Measurements from ENCODE around the gene PDE5A. TPM values are rescaled to one million over a fixed set of nuclear protein-coding genes. Genes with fewer than 3 reads are reported as not detected.

PDE5A gene
- total RNA-seq, 1 experiment from 2014 or later = 8.1 TPM

DNA sequence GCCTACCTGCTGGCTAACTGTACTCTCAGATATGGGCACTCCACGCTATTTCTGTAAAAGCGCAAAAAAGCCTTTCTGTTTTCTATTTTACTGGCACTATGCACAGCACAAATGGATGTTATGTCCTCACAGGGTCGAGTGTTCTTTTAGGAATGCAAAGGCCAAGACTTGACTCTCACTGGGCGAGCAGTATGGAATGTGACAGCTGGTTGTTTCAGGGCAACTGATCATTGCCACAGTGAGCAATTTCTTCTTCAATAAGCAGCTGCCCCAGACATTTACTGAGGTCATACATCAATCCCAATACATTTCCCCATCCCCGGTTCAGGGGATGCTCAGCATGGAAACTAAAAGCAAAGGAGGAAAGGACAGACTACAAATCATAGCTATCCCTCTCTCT is 58.2 kb downstream of the PDE5A start:
- no TSS peak for BruUV-seq (replicated peaks)
- ChIA-PET POLR2A (ENCODE audit: unreplicated experiment) (no interaction called here), CTCF (no interaction called here)
- no peak overlapping the region for H2AFZ ChIP-seq (ENCODE audit: low read length)
- no peak overlapping the region for H3K4me2 ChIP-seq (ENCODE audit: low read length)
- no peak for DNase-seq
- H3K4me1 ChIP-seq (ENCODE audit: insufficient read depth, low read length) = 0 out of 2 replicates have a peak, but pooled peaks cover 4% of the 10 kb centered on the region
- intact Hi-C loops (cut with micrococcal nuclease) = no loop called here
- no peaks in the 10 kb centered on the region for H3K36me3 ChIP-seq (ENCODE audit: low read depth, low read length)
- ATAC-seq = no peak
- no peaks in the 10 kb centered on the region for H3K9me2 ChIP-seq (replicated peaks; ENCODE audit: low read length)
- no peaks in the 10 kb centered on the region for H3K9me3 ChIP-seq (ENCODE audit: low read length)
- no peaks in the 10 kb centered on the region for H4K20me1 ChIP-seq (ENCODE audit: low read length)
- H3K4me3 ChIP-seq (ENCODE audit: low read length) = no peak overlapping the region
- H3F3A ChIP-seq (ENCODE audit: low read length, unreplicated experiment) = no peaks in the 10 kb centered on the region
- no peaks in the 10 kb centered on the region for H3K79me2 ChIP-seq (ENCODE audit: low read length)
- no peak overlapping the region for H3K27ac ChIP-seq (ENCODE audit: low read length)
- no peak overlapping the region for H3K9ac ChIP-seq (ENCODE audit: low read length)
- TF ChIP-seq, protein P1, sequence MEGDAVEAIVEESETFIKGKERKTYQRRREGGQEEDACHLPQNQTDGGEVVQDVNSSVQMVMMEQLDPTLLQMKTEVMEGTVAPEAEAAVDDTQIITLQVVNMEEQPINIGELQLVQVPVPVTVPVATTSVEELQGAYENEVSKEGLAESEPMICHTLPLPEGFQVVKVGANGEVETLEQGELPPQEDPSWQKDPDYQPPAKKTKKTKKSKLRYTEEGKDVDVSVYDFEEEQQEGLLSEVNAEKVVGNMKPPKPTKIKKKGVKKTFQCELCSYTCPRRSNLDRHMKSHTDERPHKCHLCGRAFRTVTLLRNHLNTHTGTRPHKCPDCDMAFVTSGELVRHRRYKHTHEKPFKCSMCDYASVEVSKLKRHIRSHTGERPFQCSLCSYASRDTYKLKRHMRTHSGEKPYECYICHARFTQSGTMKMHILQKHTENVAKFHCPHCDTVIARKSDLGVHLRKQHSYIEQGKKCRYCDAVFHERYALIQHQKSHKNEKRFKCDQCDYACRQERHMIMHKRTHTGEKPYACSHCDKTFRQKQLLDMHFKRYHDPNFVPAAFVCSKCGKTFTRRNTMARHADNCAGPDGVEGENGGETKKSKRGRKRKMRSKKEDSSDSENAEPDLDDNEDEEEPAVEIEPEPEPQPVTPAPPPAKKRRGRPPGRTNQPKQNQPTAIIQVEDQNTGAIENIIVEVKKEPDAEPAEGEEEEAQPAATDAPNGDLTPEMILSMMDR (conservative IDR thresholded peaks at IDR 0.05; ENCODE audit: low read depth, low read length) = no peak
- TF ChIP-seq EZH2 (IDR thresholded peaks at IDR 0.05; ENCODE audit: low read length, unreplicated experiment) (no peak), EZH2phosphoT487 (IDR thresholded peaks at IDR 0.05; ENCODE audit: borderline replicate concordance, low read length) (no peak)
- H3K27me3 ChIP-seq (ENCODE audit: low read length) = no peaks in the 10 kb centered on the region

DNA sequence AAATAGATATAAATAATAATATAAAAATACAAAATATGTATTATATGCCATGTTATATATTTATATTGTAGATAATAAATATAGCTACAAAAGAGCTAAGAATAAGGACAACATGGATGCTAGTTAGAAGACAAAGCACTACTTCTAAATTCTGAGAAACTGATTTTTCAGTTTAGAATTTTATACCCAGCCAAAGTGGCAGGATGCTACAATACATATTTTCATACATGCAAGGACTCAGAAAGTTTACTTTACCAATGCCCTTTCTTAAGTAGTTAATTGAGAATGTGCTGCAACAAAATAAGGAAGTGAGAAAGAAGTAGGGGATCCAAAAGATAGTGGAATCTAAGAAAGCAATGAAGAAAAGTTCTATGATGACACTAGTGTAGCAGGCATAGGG is 64.5 kb downstream of the PDE5A start:
- no peaks in the 10 kb centered on the region for H3K27me3 ChIP-seq (ENCODE audit: low read length)
- H4K20me1 ChIP-seq (ENCODE audit: low read length) = no peaks in the 10 kb centered on the region
- TF ChIP-seq, protein P1 (conservative IDR thresholded peaks at IDR 0.05; ENCODE audit: low read depth, low read length) = no peak
- TF ChIP-seq EZH2phosphoT487 (IDR thresholded peaks at IDR 0.05; ENCODE audit: borderline replicate concordance, low read length) (no peak), EZH2 (IDR thresholded peaks at IDR 0.05; ENCODE audit: low read length, unreplicated experiment) (no peak)
- H3F3A ChIP-seq (ENCODE audit: low read length, unreplicated experiment) = no peaks in the 10 kb centered on the region
- no peaks in the 10 kb centered on the region for H3K4me1 ChIP-seq (ENCODE audit: insufficient read depth, low read length)
- no peaks in the 10 kb centered on the region for H3K9me2 ChIP-seq (replicated peaks; ENCODE audit: low read length)
- peaks cover 18% of the 10 kb centered on the region; the same call in 1 of the 2 replicates for H3K36me3 ChIP-seq (ENCODE audit: low read depth, low read length)
- H3K79me2 ChIP-seq (ENCODE audit: low read length) = no peaks in the 10 kb centered on the region
- DNase-seq = no peak
- no peak overlapping the region for H3K27ac ChIP-seq (ENCODE audit: low read length)
- ChIA-PET CTCF (no interaction called here), POLR2A (ENCODE audit: unreplicated experiment) (no interaction called here)
- intact Hi-C loops (cut with micrococcal nuclease) = no loop called here
- BruUV-seq (replicated peaks) = no TSS peak
- H3K4me2 ChIP-seq (ENCODE audit: low read length) = no peak overlapping the region
- no peak overlapping the region for H3K4me3 ChIP-seq (ENCODE audit: low read length)
- no peak overlapping the region for H2AFZ ChIP-seq (ENCODE audit: low read length)
- peaks cover 10% of the 10 kb centered on the region; the same call in 1 of the 2 replicates for H3K9me3 ChIP-seq (ENCODE audit: low read length)
- ATAC-seq = no peak
- H3K9ac ChIP-seq (ENCODE audit: low read length) = no peak overlapping the region

DNA sequence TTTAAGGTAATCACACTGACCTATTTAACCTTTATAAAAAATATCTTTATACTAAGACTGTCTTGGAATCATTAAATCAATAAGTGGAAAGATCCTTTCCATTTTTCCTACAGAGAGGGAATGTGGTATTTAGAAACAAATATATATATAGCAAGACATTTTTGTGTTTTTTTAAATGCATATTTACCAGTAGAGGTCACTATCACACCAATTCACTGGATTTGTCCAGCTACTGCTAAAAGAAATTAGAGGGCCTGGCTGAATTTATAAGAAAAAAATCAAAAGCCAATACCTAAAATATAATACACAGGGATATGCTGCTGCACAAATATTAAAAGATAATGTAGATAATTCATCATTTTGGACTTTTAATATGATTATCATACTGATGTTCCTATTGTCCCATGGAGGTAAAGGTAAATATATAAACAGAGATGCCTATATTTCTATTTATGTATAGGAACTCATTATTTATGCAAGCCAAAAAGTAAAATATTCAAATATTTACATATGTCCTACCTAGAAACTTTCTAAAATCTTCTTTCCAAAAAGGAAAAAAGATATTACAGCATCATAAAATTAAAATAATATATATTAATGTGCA is 69.5 kb downstream of the PDE5A start:
- Histone ChIP-seq H3K4me3 (ENCODE audit: low read length) (no peak overlapping the region), H3F3A (ENCODE audit: low read length, unreplicated experiment) (no peaks in the 10 kb centered on the region), H2AFZ (ENCODE audit: low read length) (no peak overlapping the region), H4K20me1 (ENCODE audit: low read length) (no peaks in the 10 kb centered on the region), H3K27me3 (ENCODE audit: low read length) (no peaks in the 10 kb centered on the region), H3K79me2 (ENCODE audit: low read length) (no peaks in the 10 kb centered on the region), H3K4me2 (ENCODE audit: low read length) (no peak overlapping the region), H3K9me2 (replicated peaks; ENCODE audit: low read length) (no peaks in the 10 kb centered on the region), H3K9me3 (ENCODE audit: low read length) (0 out of 2 replicates have a peak, but pooled peaks cover 5% of the 10 kb centered on the region), H3K4me1 (ENCODE audit: insufficient read depth, low read length) (no peaks in the 10 kb centered on the region), H3K36me3 (ENCODE audit: low read depth, low read length) (peaks cover 8% of the 10 kb centered on the region; the same call in 1 of the 2 replicates), H3K27ac (ENCODE audit: low read length) (no peak overlapping the region), H3K9ac (ENCODE audit: low read length) (no peak overlapping the region)
- DNase-seq = peak; percentile 66
- ChIA-PET POLR2A (ENCODE audit: unreplicated experiment) (no interaction called here), CTCF (interaction anchor here (0.6 to 1.0 kb wide), 4 partner anchors 68 to 1663 kb away, joined by 3 to 5 read pairs (median 4); no protein-coding TSS in a partner anchor)
- no peak for TF ChIP-seq EZH2phosphoT487 (IDR thresholded peaks at IDR 0.05; ENCODE audit: borderline replicate concordance, low read length)
- TF ChIP-seq, protein P1 (conservative IDR thresholded peaks at IDR 0.05; ENCODE audit: low read depth, low read length) = peak; percentile 63
- intact Hi-C loops (cut with micrococcal nuclease) = loop anchor here (1.0 to 5.0 kb wide), 5 partner anchors 64 to 492 kb away; no protein-coding TSS in a partner anchor
- ATAC-seq = no peak; the same call in 1 of the 2 replicates
- no TSS peak for BruUV-seq (replicated peaks)
